Prostate gland (tissue), 2 donors: ENCODE results near the gene PAPPA. TPM values are rescaled to one million over a fixed set of nuclear protein-coding genes. Genes with fewer than 3 reads are reported as not detected.

ENCODE experiments used
- DNase-seq: peaks from one replicate; pipeline ENCODE4 v3.0.0-alpha.2; 2019; ENCODE audit warnings: low spot score
- H3K27ac ChIP-seq, 2 donors: fragments of 200-600 bp; sonication (generic); 2 replicates each; pipeline ENCODE4 v1.5.1; 2017 to 2019
- H3K27me3 ChIP-seq: fragments of 200-600 bp; sonication (generic); replicated peaks from 2 replicates; pipeline ENCODE4 v1.5.1; 2019; ENCODE audit not compliant: insufficient read depth
- H3K36me3 ChIP-seq, 2 donors: fragments of 200-600 bp; sonication (generic); 1 replicate in 1 of 2; 2 replicates in 1 of 2; pipeline versions ENCODE4 v1.5.1 to v1.8.1; 2017 to 2019
- H3K4me1 ChIP-seq: fragments of 200-600 bp; sonication (generic); replicated peaks from 2 replicates; pipeline ENCODE4 v1.5.1; 2019
- H3K4me3 ChIP-seq, 2 donors: fragments of 200-600 bp; sonication (generic); 2 replicates each; pipeline ENCODE4 v1.5.1; 2017 to 2019
- H3K9me3 ChIP-seq: fragments of 200-600 bp; sonication (generic); 2 replicates; pipeline ENCODE4 v1.5.1; 2017
- CTCF ChIP-seq, 4 experiments: fragments of 200-600 bp in 2 of 4; fragments of 450-650 bp in 2 of 4; sonication (generic) in 2 of 4; IDR thresholded peaks; 1 replicate in 3 of 4; 2 replicates in 1 of 4; pipeline ENCODE4 v1.5.1; 2016 to 2019; ENCODE audit warnings: antibody characterized with exemption in 4 of 4, mild to moderate bottlenecking in 2 of 4, moderate library complexity in 2 of 4
- POLR2A ChIP-seq: fragments of 450-650 bp; IDR thresholded peaks from one replicate; pipeline ENCODE4 v1.6.1; 2016; ENCODE audit warnings: antibody characterized with exemption, mild to moderate bottlenecking
- POLR2AphosphoS5 ChIP-seq: sonication (generic); formaldehyde crosslinking; IDR thresholded peaks from one replicate; pipeline ENCODE4 v1.6.1; 2017; ENCODE audit warnings: antibody characterized with exemption
- WGBS: methylation state at CpG from one replicate; pipeline ENCODE4 v1.1.5; 2018; 5-methylcytosine and 5-hydroxymethylcytosine counted together
- intact Hi-C: fragments of 100-400 bp; cut with DNase I; formaldehyde crosslinking; loops from one replicate; pipeline ENCODE4 v1.14.2; 2022
- total RNA-seq, 2 donors: library from RNA; depleted of rRNA; stranded (reverse); fragments of >200 nt; gene quantifications; one replicate each; pipeline ENCODE4 v1.1.0, GENCODE V29; 2016

PAPPA gene
- total RNA-seq, 2 donors from 2014 or later = 0.27 to 1.8 TPM

DNA sequence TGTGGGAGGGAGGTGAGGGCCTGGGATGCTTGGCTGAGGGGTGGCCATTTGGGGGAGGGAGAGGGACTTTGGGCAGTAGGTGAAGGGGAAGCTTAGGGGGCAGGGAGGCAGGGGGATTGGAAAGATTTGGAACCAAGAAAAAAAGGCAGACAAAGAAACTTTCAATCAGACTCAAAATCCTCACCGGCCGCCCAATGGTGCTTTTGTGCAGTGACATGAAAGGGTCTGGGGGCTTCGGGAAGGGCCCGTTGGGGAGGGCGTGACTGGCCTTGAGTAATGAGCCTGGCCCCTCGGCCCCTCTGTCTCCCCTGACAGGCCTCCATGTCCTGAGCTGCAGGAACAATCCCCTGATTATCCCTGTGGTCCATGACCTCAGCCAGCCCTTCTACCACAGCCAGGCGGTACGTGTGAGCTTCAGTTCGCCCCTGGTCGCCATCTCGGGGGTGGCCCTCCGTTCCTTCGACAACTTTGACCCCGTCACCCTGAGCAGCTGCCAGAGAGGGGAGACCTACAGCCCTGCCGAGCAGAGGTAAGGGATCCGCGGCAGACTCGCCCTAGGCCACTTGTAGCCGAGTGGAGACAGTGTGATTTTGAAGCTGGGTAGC lies 181.1 kb downstream of the PAPPA start:
- DNase-seq = no peak
- 79% methylated on average over 18 of the region's 19 CpGs for WGBS
- Histone ChIP-seq H3K27me3 (no peaks in the 10 kb centered on the region), H3K27ac (no peak overlapping the region), H3K4me1 (no peaks in the 10 kb centered on the region), H3K4me3 (no peak overlapping the region), H3K9me3 (no peaks in the 10 kb centered on the region), H3K36me3 (no peaks in the 10 kb centered on the region)
- intact Hi-C loops = loop anchor here (10.0 kb wide), 1 partner anchor 240 kb away; no protein-coding TSS in a partner anchor
- TF ChIP-seq POLR2AphosphoS5 = no peak
- no peak for TF ChIP-seq POLR2A
- TF ChIP-seq CTCF (IDR thresholded peaks at IDR 0.05) = no peak

GRCh38 chr9:116335392-116335791 lies 181.8 kb downstream of the PAPPA start:
- H3K4me3 ChIP-seq = no peak overlapping the region
- no peak for DNase-seq
- H3K27ac ChIP-seq = no peak overlapping the region
- H3K27me3 ChIP-seq = no peaks in the 10 kb centered on the region
- 79% methylated on average over 4 of the region's 4 CpGs for WGBS
- no peaks in the 10 kb centered on the region for H3K9me3 ChIP-seq
- no peaks in the 10 kb centered on the region for H3K4me1 ChIP-seq
- TF ChIP-seq CTCF (IDR thresholded peaks at IDR 0.05) (no peak), POLR2A (no peak), POLR2AphosphoS5 (no peak)
- H3K36me3 ChIP-seq = no peaks in the 10 kb centered on the region
- intact Hi-C loops = loop anchor here (10.0 kb wide), 1 partner anchor 239 kb away; no protein-coding TSS in a partner anchor

- DNase-seq = no peak
Measured at GRCh38 chr9:116336133-116336862, 182.7 kb downstream of the PAPPA start.

GRCh38 chr9:116337015-116337414 lies 183.4 kb downstream of the PAPPA start:
- Histone ChIP-seq H3K36me3 (no peaks in the 10 kb centered on the region), H3K9me3 (no peaks in the 10 kb centered on the region), H3K4me1 (no peaks in the 10 kb centered on the region), H3K4me3 (no peak overlapping the region), H3K27ac (no peak overlapping the region), H3K27me3 (no peaks in the 10 kb centered on the region)
- 35% methylated on average over 2 of the region's 2 CpGs for WGBS
- TF ChIP-seq CTCF (IDR thresholded peaks at IDR 0.05) (no peak), POLR2AphosphoS5 (no peak), POLR2A (no peak)
- DNase-seq = no peak
- intact Hi-C loops = loop anchor here (10.0 kb wide), 1 partner anchor 238 kb away; no protein-coding TSS in a partner anchor

More at GRCh38 chr9:116336133-116336862, 182.7 kb downstream of the PAPPA start:
- no peaks in the 10 kb centered on the region for H3K4me1 ChIP-seq
- TF ChIP-seq POLR2A (no peak), CTCF (IDR thresholded peaks at IDR 0.05) (no peak), POLR2AphosphoS5 (no peak)
- no peaks in the 10 kb centered on the region for H3K9me3 ChIP-seq
- no peak overlapping the region for H3K4me3 ChIP-seq
- no peak overlapping the region for H3K27ac ChIP-seq
- intact Hi-C loops = loop anchor here (10.0 kb wide), 1 partner anchor 239 kb away; no protein-coding TSS in a partner anchor
- H3K36me3 ChIP-seq = no peaks in the 10 kb centered on the region
- WGBS = 82% methylated on average over 7 of the region's 7 CpGs
- H3K27me3 ChIP-seq = no peaks in the 10 kb centered on the region

- Histone ChIP-seq H3K27ac (no peak overlapping the region), H3K36me3 (no peaks in the 10 kb centered on the region), H3K9me3 (no peaks in the 10 kb centered on the region), H3K4me1 (no peaks in the 10 kb centered on the region), H3K4me3 (no peak overlapping the region), H3K27me3 (no peaks in the 10 kb centered on the region)
- 53% methylated on average over 1 of the region's 1 CpG for WGBS
- no peak for DNase-seq
- TF ChIP-seq POLR2AphosphoS5 (no peak), CTCF (IDR thresholded peaks at IDR 0.05) (no peak), POLR2A (no peak)
- intact Hi-C loops = no loop called here
Measured at GRCh38 chr9:116340270-116340669, 186.7 kb downstream of the PAPPA start.
